ENCODE measurements around the gene MYOG. TPM values are rescaled to one million over a fixed set of nuclear protein-coding genes. Genes with fewer than 3 reads are reported as not detected.

Gene MYOG
- total and polyA plus RNA-seq, 10 of the 15 experiments (the other 5 are each of a cell fraction or from before 2014, with no cell fraction given): not detected

GRCh38 chr1:203114202-203114601 is 28.4 kb upstream of the MYOG start (continued):
- no peak for TF ChIP-seq POLR2AphosphoS2 (IDR thresholded peaks at IDR 0.05; ENCODE audit: low read depth, low read length)
- no peak for TF ChIP-seq POLR2A (IDR thresholded peaks at IDR 0.05; ENCODE audit: low read depth, low read length)
- no peak for TF ChIP-seq TBL1XR1 (IDR thresholded peaks at IDR 0.05; ENCODE audit: low read depth, low read length)
- TF ChIP-seq IKZF1 (conservative IDR thresholded peaks at IDR 0.05): no peak
- TF ChIP-seq KLF5 (IDR thresholded peaks at IDR 0.05; ENCODE audit: partially characterized antibody): no peak
- TF ChIP-seq ATF7 (IDR thresholded peaks at IDR 0.05; ENCODE audit: low read depth): no peak
- TF ChIP-seq RAD21 (IDR thresholded peaks at IDR 0.05; ENCODE audit: insufficient read depth, low read depth, low read length): no peak
- TF ChIP-seq CBX3 (IDR thresholded peaks at IDR 0.05; ENCODE audit: borderline replicate concordance, low read depth): no peak
- no peak for TF ChIP-seq PKNOX1 (IDR thresholded peaks at IDR 0.05)
- TF ChIP-seq CBFB (IDR thresholded peaks at IDR 0.05; ENCODE audit: low read depth): no peak

GRCh38 chr1:203113308-203113707 is 27.5 kb upstream of the MYOG start:
- BruUV-seq (replicated peaks): no TSS peak
- in situ Hi-C loops (cut with MboI): no loop called here
- peaks cover 3 to 8% of the 10 kb centered on the region in 2 experiments; a peak in 3 of 4 replicates for H3K27me3 ChIP-seq (replicated peaks in 1 of 2; ENCODE audit: control insufficient read depth in 2 of 2, insufficient read depth in 2 of 2, low read length in 1 of 2)
- no peaks in the 10 kb centered on the region for H3K36me3 ChIP-seq (ENCODE audit: control insufficient read depth in 2 of 2, insufficient read depth in 2 of 2, low read length in 1 of 2)
- no peaks in the 10 kb centered on the region for H3K4me1 ChIP-seq (ENCODE audit: control insufficient read depth, insufficient read depth, low read length)
- H4K20me1 ChIP-seq (ENCODE audit: control insufficient read depth, insufficient read depth): no peaks in the 10 kb centered on the region
- RAD21 ChIA-PET (ENCODE audit: unreplicated experiment): no interaction called here
- H3K27ac ChIP-seq (ENCODE audit: control insufficient read depth, insufficient read depth): no peak overlapping the region
- no peaks in the 10 kb centered on the region for H3K79me2 ChIP-seq (ENCODE audit: control insufficient read depth, insufficient read depth, low read length)
- POLR2A ChIA-PET: no interaction called here
- H3K4me2 ChIP-seq (ENCODE audit: control insufficient read depth, insufficient read depth): no peak overlapping the region
- ATAC-seq (no peak), DNase-seq (ENCODE audit: low read depth, low spot score) (no peak), FAIRE-seq (no peak)
- no peak overlapping the region for H3K4me3 ChIP-seq
- intact Hi-C loops (cut with micrococcal nuclease; ENCODE audit: unreplicated experiment): no loop called here
- SMC1A ChIA-PET (ENCODE audit: uncharacterized antibody, unreplicated experiment): interaction anchor here (0.7 to 1.6 kb wide), 2 partner anchors 60 to 103 kb away, joined by 3 read pairs; no protein-coding TSS in a partner anchor
- no peak overlapping the region for H3K9ac ChIP-seq (ENCODE audit: control insufficient read depth, insufficient read depth, low read length)
- H2AFZ ChIP-seq (ENCODE audit: control insufficient read depth, low read depth, low read length): no peak overlapping the region
- TF ChIP-seq DPF2 (IDR thresholded peaks at IDR 0.05) (no peak), CBFB (IDR thresholded peaks at IDR 0.05; ENCODE audit: low read depth) (no peak), NFXL1 (IDR thresholded peaks at IDR 0.05; ENCODE audit: borderline replicate concordance) (no peak), KLF5 (IDR thresholded peaks at IDR 0.05; ENCODE audit: partially characterized antibody) (no peak), STAT1 (conservative IDR thresholded peaks at IDR 0.05) (no peak), CBX5 (IDR thresholded peaks at IDR 0.05; ENCODE audit: low read depth) (no peak), ZBED1 (IDR thresholded peaks at IDR 0.05; ENCODE audit: borderline replicate concordance) (no peak), BMI1 (IDR thresholded peaks at IDR 0.05; ENCODE audit: borderline replicate concordance) (no peak), HSF1 (IDR thresholded peaks at IDR 0.05; ENCODE audit: low read depth, low read length) (no peak), IRF4 (IDR thresholded peaks at IDR 0.05; ENCODE audit: low read depth, low read length) (no peak), NR2F1 (conservative IDR thresholded peaks at IDR 0.05) (no peak), LARP7 (IDR thresholded peaks at IDR 0.05) (no peak), ATF7 (IDR thresholded peaks at IDR 0.05; ENCODE audit: low read depth) (no peak), ZBTB33 (IDR thresholded peaks at IDR 0.05) (no peak), EGR1 (IDR thresholded peaks at IDR 0.05; ENCODE audit: borderline replicate concordance in 1 of 2, low read depth in 2 of 2, low read length in 2 of 2) (no peak)
- CTCF ChIA-PET: interaction anchor here (0.6 to 1.3 kb wide), 3 partner anchors 61 to 156 kb away, joined by 3 read pairs; no protein-coding TSS in a partner anchor
- 16% methylated on average over 4 of the region's 4 CpGs for WGBS (ENCODE audit: insufficient coverage, insufficient replicate concordance, low lambda C conversion rate, missing lambda C conversion rate)
- H3K9me3 ChIP-seq (replicated peaks; ENCODE audit: control insufficient read depth, insufficient read depth, low read length): no peaks in the 10 kb centered on the region
